IMR-90 (cell line): Measurements from ENCODE around the gene HEPACAM. TPM values are rescaled to one million over a fixed set of nuclear protein-coding genes. Genes with fewer than 3 reads are reported as not detected.

Experiments
- ATAC-seq: fragments of 200-7000 bp; cut with Tn5 transposase; 2 replicates; pipeline ENCODE4 v1.9.1; 2020; ENCODE audit warnings: low read depth, mild to moderate bottlenecking, moderate library complexity
- BruUV-seq: library from RNA; stranded (reverse); fragments of 400-500 nt; replicated peaks from 2 replicates; lab custom pipeline; 2021; lab: Mats Ljungman, UMichigan
- CTCF ChIA-PET: fragments of 300-600 bp; formaldehyde crosslinking; extraction: SDS; loops from one replicate; lab custom pipeline; 2021; ENCODE audit warnings: antibody characterized with exemption; lab: Yijun Ruan, JAX
- POLR2A ChIA-PET: fragments of 300-600 bp; sonication (Branson Sonifier 250); formaldehyde crosslinking; loops from one replicate; lab custom pipeline; 2022; ENCODE audit warnings: antibody characterized with exemption; ENCODE audit not compliant: unreplicated experiment; lab: Charles Lee
- DNase-seq: peaks from one replicate; pipeline ENCODE4 v3.0.0; 2013
- H2AFZ ChIP-seq: replicated peaks from 2 replicates; pipeline ENCODE3; 2013; ENCODE audit warnings: low read length, mild to moderate bottlenecking; ENCODE audit not compliant: poor library complexity
- H2AK5ac ChIP-seq: 2 replicates; pipeline ENCODE4 v1.6.1; 2013; ENCODE audit warnings: low read depth, low read length, inconsistent platforms
- H2AK9ac ChIP-seq: replicated peaks from 2 replicates; pipeline ENCODE3; 2013; ENCODE audit warnings: mild to moderate bottlenecking, low read depth, low read length, moderate library complexity; ENCODE audit not compliant: poor library complexity
- H2BK120ac ChIP-seq: 2 replicates; pipeline ENCODE4 v1.6.1; 2013; ENCODE audit warnings: low read depth, low read length, inconsistent platforms
- H2BK15ac ChIP-seq: 3 replicates; pipeline ENCODE4 v1.6.1; 2013; ENCODE audit warnings: low read depth, low read length, inconsistent platforms
- H2BK20ac ChIP-seq: 2 replicates; pipeline ENCODE4 v1.6.1; 2013; ENCODE audit warnings: low read depth, mild to moderate bottlenecking, inconsistent platforms, low read length, moderate library complexity
- H2BK5ac ChIP-seq: 2 replicates; pipeline ENCODE4 v1.6.1; 2013; ENCODE audit warnings: mild to moderate bottlenecking, low read depth, low read length, inconsistent platforms; ENCODE audit not compliant: poor library complexity, severe bottlenecking
- H3K14ac ChIP-seq: replicated peaks from 2 replicates; pipeline ENCODE4 v1.6.1; 2013; ENCODE audit warnings: low read depth, low read length, inconsistent platforms
- H3K18ac ChIP-seq: 2 replicates; pipeline ENCODE4 v1.6.1; 2013; ENCODE audit warnings: low read depth, low read length, control low read depth
- H3K23ac ChIP-seq: 2 replicates; pipeline ENCODE4 v1.6.1; 2013; ENCODE audit warnings: low read depth, low read length, inconsistent platforms
- H3K27ac ChIP-seq: 2 replicates; pipeline ENCODE4 v1.5.1; 2013; ENCODE audit warnings: mild to moderate bottlenecking, control low read depth, low read length; ENCODE audit not compliant: insufficient read depth
- H3K27me3 ChIP-seq: 2 replicates; pipeline ENCODE4 v1.6.1; 2013; ENCODE audit warnings: low read length; ENCODE audit not compliant: control insufficient read depth, insufficient read depth
- H3K36me3 ChIP-seq: 2 replicates; pipeline ENCODE4 v1.6.1; 2013; ENCODE audit warnings: low read length, mixed read lengths; ENCODE audit not compliant: control insufficient read depth, insufficient read depth
- H3K4ac ChIP-seq: 2 replicates; pipeline ENCODE4 v1.6.1; 2013; ENCODE audit warnings: low read depth, low read length, inconsistent platforms
- H3K4me1 ChIP-seq: 2 replicates; pipeline ENCODE4 v1.6.1; 2013; ENCODE audit warnings: low read length, mixed read lengths; ENCODE audit not compliant: control insufficient read depth, insufficient read depth
- H3K4me2 ChIP-seq: 2 replicates; pipeline ENCODE4 v1.6.1; 2013; ENCODE audit warnings: low read depth, mild to moderate bottlenecking, control low read depth, low read length, moderate library complexity
- H3K4me3 ChIP-seq: 2 replicates; pipeline ENCODE4 v1.5.1; 2013; ENCODE audit warnings: low read depth, mild to moderate bottlenecking, control low read depth, low read length, moderate library complexity; ENCODE audit not compliant: insufficient read depth
- H3K56ac ChIP-seq: 2 replicates; pipeline ENCODE4 v1.6.1; 2013; ENCODE audit warnings: low read length, inconsistent platforms; ENCODE audit not compliant: insufficient read depth; ENCODE audit errors: extremely low read depth
- H3K79me1 ChIP-seq, 2 experiments: 2 replicates each; pipeline ENCODE4 v1.6.1; 2013; ENCODE audit warnings: low read length in 2 of 2, inconsistent platforms in 1 of 2, low read depth in 1 of 2
- H3K9ac ChIP-seq: 2 replicates; pipeline ENCODE4 v1.6.1; 2013; ENCODE audit warnings: low read depth, low read length, control low read depth
- H3K9me1 ChIP-seq: 2 replicates; pipeline ENCODE4 v1.6.1; 2013; ENCODE audit warnings: low read length, inconsistent platforms; ENCODE audit not compliant: insufficient read depth
- H3K9me3 ChIP-seq: 2 replicates; pipeline ENCODE4 v1.6.1; 2013; ENCODE audit warnings: low read length; ENCODE audit not compliant: control insufficient read depth, insufficient read depth
- H4K20me1 ChIP-seq: 2 replicates; pipeline ENCODE4 v1.6.1; 2013; ENCODE audit warnings: low read length, inconsistent platforms; ENCODE audit not compliant: insufficient read depth
- H4K5ac ChIP-seq: 2 replicates; pipeline ENCODE4 v1.6.1; 2013; ENCODE audit warnings: mild to moderate bottlenecking, low read depth, low read length, control low read depth
- H4K8ac ChIP-seq, 2 experiments: 2 replicates each; pipeline ENCODE4 v1.6.1; 2013; ENCODE audit warnings: low read depth in 2 of 2, low read length in 2 of 2, control low read depth in 1 of 2, inconsistent platforms in 1 of 2
- H4K91ac ChIP-seq: 2 replicates; pipeline ENCODE4 v1.6.1; 2013; ENCODE audit warnings: low read depth, low read length, inconsistent platforms; ENCODE audit not compliant: insufficient read depth
- CEBPB ChIP-seq: IDR thresholded peaks from 2 replicates; pipeline ENCODE4 v1.6.1; 2012; ENCODE audit warnings: low read depth, low read length, improper control_type of control experiment
- CHD1 ChIP-seq: IDR thresholded peaks from 2 replicates; pipeline ENCODE4 v1.6.1; 2012; ENCODE audit warnings: low read depth, low read length, improper control_type of control experiment
- CTCF ChIP-seq: conservative IDR thresholded peaks from 2 replicates; pipeline ENCODE4 v1.5.1; 2012; ENCODE audit warnings: mild to moderate bottlenecking, low read depth, low read length, improper control_type of control experiment
- ELK1 ChIP-seq: fragments of 150-350 bp; IDR thresholded peaks from 2 replicates; pipeline ENCODE4 v1.6.1; 2016; ENCODE audit warnings: low read depth, mild to moderate bottlenecking, low read length, moderate library complexity, borderline replicate concordance
- FOS ChIP-seq: fragments of 150-350 bp; IDR thresholded peaks from 2 replicates; pipeline ENCODE4 v1.6.1; 2016; ENCODE audit warnings: low read depth, low read length
- MAFK ChIP-seq: IDR thresholded peaks from 2 replicates; pipeline ENCODE4 v1.6.1; 2012; ENCODE audit warnings: low read depth, low read length, improper control_type of control experiment
- MAZ ChIP-seq: IDR thresholded peaks from 2 replicates; pipeline ENCODE4 v1.6.1; 2012; ENCODE audit warnings: low read depth, mild to moderate bottlenecking, low read length, improper control_type of control experiment, moderate library complexity, borderline replicate concordance
- MXI1 ChIP-seq: IDR thresholded peaks from 2 replicates; pipeline ENCODE4 v1.6.1; 2012; ENCODE audit warnings: low read depth, mild to moderate bottlenecking, low read length, moderate library complexity, borderline replicate concordance
- NFE2L2 ChIP-seq: fragments of 150-350 bp; IDR thresholded peaks from 2 replicates; pipeline ENCODE4 v1.6.1; 2016; ENCODE audit warnings: low read depth, mild to moderate bottlenecking, low read length
- POLR2A ChIP-seq: IDR thresholded peaks from 2 replicates; pipeline ENCODE4 v1.6.1; 2012; ENCODE audit warnings: mild to moderate bottlenecking, low read depth, low read length
- RAD21 ChIP-seq: IDR thresholded peaks from 2 replicates; pipeline ENCODE4 v1.6.1; 2012; ENCODE audit warnings: low read length, improper control_type of control experiment
- RCOR1 ChIP-seq: IDR thresholded peaks from 2 replicates; pipeline ENCODE4 v1.6.1; 2012; ENCODE audit warnings: mild to moderate bottlenecking, low read length, improper control_type of control experiment; ENCODE audit not compliant: insufficient replicate concordance
- RFX5 ChIP-seq: IDR thresholded peaks from 2 replicates; pipeline ENCODE4 v1.8.0; 2012; ENCODE audit warnings: low read depth, mild to moderate bottlenecking, low read length, moderate library complexity
- SMC3 ChIP-seq: fragments of 150-350 bp; IDR thresholded peaks from 2 replicates; pipeline ENCODE4 v1.6.1; 2016; ENCODE audit warnings: low read depth, mild to moderate bottlenecking, antibody characterized with exemption, low read length, moderate library complexity
- USF2 ChIP-seq: fragments of 150-350 bp; IDR thresholded peaks from 2 replicates; pipeline ENCODE4 v1.6.1; 2017; ENCODE audit warnings: mild to moderate bottlenecking, antibody characterized with exemption, low read length, low read depth
- WGBS, 2 experiments: methylation state at CpG; one replicate each; pipeline versions ENCODE4 v1.1.5 to v1.1.7; 2013; ENCODE audit warnings: missing lambda C conversion rate in 2 of 2; ENCODE audit not compliant: insufficient read length in 1 of 2; ENCODE audit errors: extremely low coverage in 2 of 2; 5-methylcytosine and 5-hydroxymethylcytosine counted together
- dilution Hi-C: fragments of 300-500 bp; cut with HindIII; formaldehyde crosslinking; loops from one replicate; pipeline ENCODE4 v1.14.3; 2018; ENCODE audit warnings: low sequenced_read_pairs; ENCODE audit not compliant: unreplicated experiment
- in situ Hi-C: fragments of 300-500 bp; cut with MboI; formaldehyde crosslinking; loops from 3 replicates; pipeline ENCODE4 v1.14.3; 2019; ENCODE audit warnings: low sequenced_read_pairs, inconsistent platforms, mixed read lengths
- intact Hi-C: fragments of 100-400 bp; cut with micrococcal nuclease; formaldehyde crosslinking; loops from 2 replicates; pipeline ENCODE4 v1.10.0; 2022
- polyA plus RNA-seq, 3 experiments: library from polyadenylated mRNA; depleted of rRNA; stranded (reverse); fragments of >200 nt; gene quantifications; 2 replicates each; pipeline ENCODE4 v1.2.3, GENCODE V29; 2012; ENCODE audit warnings: low replicate concordance in 1 of 3
- total RNA-seq: library from RNA; depleted of rRNA; stranded (reverse); fragments of >200 nt; gene quantifications from 2 replicates; pipeline ENCODE4 v1.2.3, GENCODE V29; 2012

Gene HEPACAM
- total and polyA plus RNA-seq, 2 of the 4 experiments (the other 2 are of a cell fraction) = 0.09 to 0.18 TPM

GRCh38 chr11:124874571-124875255 is 61.1 kb downstream of the HEPACAM start:
- Histone ChIP-seq H3K23ac (no peak overlapping the region), H2BK15ac (no peak overlapping the region), H4K8ac (no peak overlapping the region), H2BK120ac (no peak overlapping the region), H4K20me1 (no peaks in the 10 kb centered on the region), H3K4me3 (no peak overlapping the region), H3K14ac (no peak overlapping the region), H3K18ac (no peak overlapping the region), H3K4ac (no peak overlapping the region), H2AK5ac (no peak overlapping the region), H3K36me3 (no peaks in the 10 kb centered on the region), H4K91ac (no peak overlapping the region), H3K27me3 (peaks cover 36% of the 10 kb centered on the region), H3K56ac (no peak overlapping the region), H2AK9ac (no peak overlapping the region), H3K4me1 (peaks cover 3% of the 10 kb centered on the region), H2AFZ (no peak overlapping the region), H3K9ac (no peak overlapping the region), H2BK20ac (no peak overlapping the region), H3K79me1 (peaks cover 6 to 21% of the 10 kb centered on the region in 2 experiments; a peak in 3 of 4 replicates), H4K5ac (no peak overlapping the region), H3K9me3 (no peaks in the 10 kb centered on the region), H3K4me2 (no peak overlapping the region), H3K9me1 (no peaks in the 10 kb centered on the region; the same call in 1 of the 2 replicates), H2BK5ac (no peak overlapping the region), H3K27ac (no peak overlapping the region)
- intact Hi-C loops (loop anchor here (5.0 to 10.0 kb wide), 2 partner anchors 268 to 530 kb away; no protein-coding TSS in a partner anchor), in situ Hi-C loops (loop anchor here (5.0 kb wide), 1 partner anchor 78 kb away; the partner anchor contains the start of gene CCDC15), dilution Hi-C loops (no loop called here)
- no peak for DNase-seq
- CTCF ChIA-PET = no interaction called here
- BruUV-seq = no TSS peak
- POLR2A ChIA-PET = no interaction called here
- WGBS, 2 experiments = 100% methylated on average over 3 of the region's 7 CpGs; no CpG with 5 or more reads in 1 of the 2 experiments
- no peak for ATAC-seq
- TF ChIP-seq POLR2A (no peak), SMC3 (no peak), CEBPB (no peak), RCOR1 (no peak), FOS (no peak), MAZ (no peak), RFX5 (no peak), RAD21 (no peak), CTCF (no peak), ELK1 (no peak), CHD1 (no peak), USF2 (no peak), MAFK (no peak), MXI1 (no peak), NFE2L2 (no peak)
